Activated CD4-positive, CD25-positive, alpha-beta regulatory T cell treated with anti-CD3 and anti-CD28 coated beads, Interleukin-2, amount 50 U/mL, for 24 hours (primary cell): ENCODE data around the gene MTMR12.
"Not testable (repeated sequence)": the region's sequence is repeated elsewhere in the genome, so short reads cannot be mapped to it uniquely, and the experiment has no call there.

Experiments
- ATAC-seq, 2 donors: fragments of 150-1000 bp; cut with Tn5 transposase; one replicate each; pipeline ENCODE4 v1.10.0; 2021; ENCODE audit warnings: mild to moderate bottlenecking in 1 of 2, moderate library complexity in 1 of 2

The MTMR12 gene

DNA sequence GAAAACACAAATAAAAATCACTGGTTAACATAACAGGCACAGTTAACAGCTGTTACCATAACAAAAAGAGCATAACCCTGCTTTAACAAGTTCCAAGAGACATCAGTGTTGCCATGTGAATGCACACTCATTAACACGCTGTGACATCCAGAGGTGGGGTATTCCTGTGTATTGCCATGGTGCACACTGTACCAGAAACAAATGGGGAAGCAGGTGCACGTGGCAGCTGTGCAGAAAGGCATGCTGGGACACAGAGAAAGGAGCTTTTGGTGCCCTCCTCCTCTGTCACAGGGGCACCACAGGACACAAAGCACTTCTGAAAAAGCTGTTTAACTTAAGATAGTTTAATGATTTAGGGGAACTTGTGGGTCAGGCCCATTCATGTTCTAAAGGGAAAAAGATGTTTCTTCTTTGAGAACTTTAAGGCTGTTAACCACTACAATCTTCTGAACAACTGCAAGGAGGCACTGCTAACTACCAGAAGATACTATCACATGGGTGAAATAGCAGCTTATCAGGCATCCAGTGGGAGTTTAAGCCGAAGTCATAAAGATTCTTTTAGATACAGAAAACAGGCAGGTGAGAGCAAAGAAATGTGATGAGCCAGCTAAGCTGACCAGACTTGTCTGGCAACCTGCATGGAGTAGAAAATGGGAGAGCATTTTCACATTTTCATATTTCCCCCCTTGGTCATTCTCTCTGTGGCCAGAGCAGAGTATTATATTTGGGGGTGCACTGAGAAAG lies 82.2 kb downstream of the MTMR12 start:
- ATAC-seq, result no peak

DNA sequence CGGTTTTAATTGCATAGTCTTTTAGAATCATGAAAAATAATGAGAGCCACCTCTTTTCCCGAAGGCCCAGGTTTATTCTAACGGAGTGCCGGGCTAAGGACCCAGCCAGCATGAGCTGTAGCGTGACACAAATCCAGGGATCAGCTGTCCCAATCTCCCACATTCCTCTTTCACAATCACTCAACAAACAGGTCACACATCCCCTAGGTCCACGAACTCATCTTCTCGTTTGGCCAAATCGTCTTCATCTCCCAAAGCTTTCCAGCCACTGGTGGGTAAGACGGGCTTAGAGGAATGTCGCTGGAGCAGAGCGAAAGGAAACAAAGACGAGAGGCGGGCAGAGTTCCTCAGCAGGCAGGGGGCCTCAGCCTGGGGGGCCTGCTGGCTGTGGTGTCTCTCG lies 83.2 kb downstream of the MTMR12 start:
- ATAC-seq, result no peak

DNA sequence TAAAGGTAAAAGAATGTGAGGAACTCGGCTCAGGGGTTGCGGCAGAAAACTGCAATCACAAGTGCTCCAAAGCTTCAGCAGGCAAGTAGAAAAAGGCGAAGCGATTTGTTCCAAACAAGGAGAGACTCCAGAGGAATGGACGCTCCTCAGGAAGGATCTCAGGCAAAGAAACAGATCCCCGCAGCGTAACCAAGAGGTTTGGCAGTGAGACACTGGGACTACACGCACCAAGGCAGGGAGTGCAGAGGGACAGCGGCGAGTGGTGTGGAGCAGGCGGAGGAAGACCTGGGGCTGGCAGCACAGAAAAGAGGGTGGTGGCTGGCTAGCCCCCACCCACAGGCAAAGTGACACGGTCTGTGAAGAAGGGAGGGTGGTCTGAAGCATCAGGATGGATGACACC lies 83.9 kb downstream of the MTMR12 start:
- ATAC-seq, result no peak

DNA sequence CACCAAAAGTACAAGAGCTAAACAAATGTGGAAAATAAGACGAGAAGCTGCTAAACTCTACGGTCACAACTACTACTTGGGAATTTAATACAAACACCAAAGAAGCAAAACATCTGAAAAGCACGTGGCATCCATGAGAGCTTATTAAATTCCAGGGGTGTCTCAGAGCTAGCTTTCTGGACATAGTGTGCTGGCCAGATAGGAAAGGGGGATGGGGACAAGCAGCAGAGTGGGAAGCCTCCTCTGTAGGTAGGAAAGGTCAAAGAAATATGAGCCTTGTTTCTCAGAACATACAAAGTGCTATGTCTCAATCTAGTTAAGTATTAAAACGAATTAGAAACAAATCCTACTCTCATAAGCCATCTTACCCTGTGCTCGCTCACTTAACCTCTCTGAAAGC lies 87.3 kb downstream of the MTMR12 start:
- ATAC-seq, result no peak

DNA sequence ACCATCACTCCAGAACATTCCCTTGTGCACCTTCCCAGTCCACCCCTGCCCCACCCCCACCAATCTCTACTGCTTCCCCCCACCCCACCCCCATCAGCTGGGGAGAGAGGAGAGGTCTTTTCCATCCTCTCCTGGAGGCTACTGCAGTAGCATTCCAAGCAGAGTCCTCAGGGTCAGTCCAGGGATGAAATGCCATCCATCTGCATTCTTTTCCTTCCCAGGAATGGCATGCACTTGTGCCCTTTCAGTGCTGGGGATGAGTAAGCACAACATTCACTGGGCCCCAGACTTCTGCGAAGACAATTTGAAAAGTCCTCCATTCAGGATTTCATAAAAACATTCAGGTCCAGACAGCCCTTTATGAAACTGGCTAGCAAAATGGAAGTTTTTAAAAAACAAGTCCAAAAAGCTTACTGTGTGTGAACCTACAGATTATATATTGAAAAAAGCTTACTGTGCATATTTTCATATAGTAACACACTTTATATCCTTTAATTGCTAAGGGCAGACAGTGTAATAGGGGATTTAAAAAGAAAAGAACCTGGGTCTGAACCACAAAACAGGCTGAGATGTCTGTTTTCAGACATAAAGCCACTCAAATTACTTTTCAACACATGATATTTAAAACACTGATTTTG lies 88.6 kb downstream of the MTMR12 start:
- no peak for ATAC-seq

DNA sequence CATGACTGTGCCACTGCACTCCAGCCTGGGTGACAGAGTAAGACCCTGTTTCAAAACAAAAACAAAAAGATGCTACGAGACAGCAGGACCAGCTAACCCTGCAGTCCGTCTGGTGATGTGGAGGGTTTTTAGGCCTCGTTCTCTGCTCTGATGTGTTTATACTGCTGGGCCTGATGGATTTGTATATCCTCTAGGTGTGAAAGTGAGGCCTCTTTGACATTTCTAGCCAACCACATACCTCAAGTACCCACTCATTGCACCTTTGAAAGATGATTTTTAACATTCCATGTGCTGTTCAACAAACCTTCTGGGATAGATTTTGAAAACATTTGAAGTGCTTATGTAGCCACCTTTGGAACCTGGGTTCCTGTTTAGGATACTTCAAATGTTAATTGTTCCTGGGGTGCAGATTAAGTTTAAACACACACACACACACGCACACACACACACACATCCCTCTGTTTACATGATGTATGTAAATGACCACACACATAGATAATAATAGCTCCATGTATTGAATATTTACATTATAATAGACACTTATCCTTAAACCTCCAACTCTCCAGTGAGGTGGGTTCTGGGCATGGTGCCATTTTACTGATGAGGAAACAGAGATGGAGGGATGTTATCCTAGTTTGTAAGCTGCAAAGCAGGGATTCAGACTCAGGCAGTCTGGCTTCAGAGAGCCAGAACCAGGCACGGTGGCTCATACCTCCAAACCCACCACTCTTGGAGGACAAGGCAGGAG lies 89.8 kb downstream of the MTMR12 start:
- ATAC-seq, result no peak

DNA sequence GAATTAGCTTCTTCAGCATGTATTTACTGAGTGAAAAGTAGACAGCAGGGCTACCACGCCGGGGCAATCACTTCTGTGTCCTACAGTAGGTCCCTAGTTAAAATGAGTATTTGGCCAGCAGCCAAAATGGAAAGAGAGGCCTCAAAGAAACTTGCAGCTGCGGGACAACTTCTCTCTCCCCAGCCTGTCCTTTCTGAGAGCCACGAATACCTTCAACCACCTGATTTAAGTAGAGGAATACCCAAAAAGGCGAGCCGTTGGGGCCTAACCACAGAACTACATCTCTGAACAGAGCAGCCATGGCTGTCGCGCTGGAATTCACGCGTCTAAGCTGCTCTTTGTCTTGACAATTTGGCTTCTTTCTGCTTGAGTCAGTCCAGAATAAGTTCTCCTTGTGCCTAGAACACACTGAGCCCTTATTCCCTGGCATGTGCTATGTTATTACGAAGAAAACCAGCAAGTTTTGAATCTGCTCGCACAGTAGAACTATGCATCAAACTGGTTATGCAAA lies 94.8 kb downstream of the MTMR12 start:
- ATAC-seq, result no peak

DNA sequence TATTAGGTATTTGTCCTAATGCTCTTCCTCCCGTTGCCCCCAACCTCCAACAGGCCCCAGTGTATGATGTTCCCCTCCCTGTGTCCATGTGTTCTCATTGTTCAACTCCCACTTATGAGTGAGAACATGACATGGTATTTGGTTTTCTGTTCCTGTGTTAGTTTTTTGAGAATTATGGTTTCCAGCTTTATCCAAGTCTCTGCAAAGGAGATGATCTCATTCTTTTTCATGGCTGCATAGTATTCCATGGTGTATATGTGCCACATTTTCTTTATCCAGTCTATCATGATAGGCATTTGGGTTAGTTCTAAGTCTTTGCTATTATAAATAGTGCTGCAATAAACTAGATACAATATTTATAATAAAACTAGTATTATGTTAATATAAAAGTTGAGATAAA lies 98.4 kb downstream of the MTMR12 start:
- not testable (repeated sequence) for ATAC-seq

DNA sequence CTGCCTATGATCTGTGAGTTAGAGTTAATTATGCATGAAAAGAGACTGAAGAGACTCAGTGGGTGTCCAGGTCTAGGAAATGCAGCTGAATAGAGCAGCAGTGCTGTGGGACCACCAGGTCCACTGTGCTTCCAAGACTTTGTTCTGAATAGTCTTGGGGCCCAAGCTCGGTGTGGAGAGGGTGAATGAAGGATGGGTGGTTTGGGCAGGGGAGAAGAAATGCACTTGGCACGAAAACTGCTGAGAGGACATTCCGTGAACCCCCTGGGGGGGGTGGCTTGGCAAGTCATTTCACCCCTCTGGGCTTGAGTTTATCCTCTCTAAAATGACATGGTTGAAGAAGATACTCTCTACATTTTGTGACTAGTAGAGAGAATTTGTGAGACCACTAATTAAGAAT lies 102.6 kb downstream of the MTMR12 start:
- ATAC-seq, result no peak

DNA sequence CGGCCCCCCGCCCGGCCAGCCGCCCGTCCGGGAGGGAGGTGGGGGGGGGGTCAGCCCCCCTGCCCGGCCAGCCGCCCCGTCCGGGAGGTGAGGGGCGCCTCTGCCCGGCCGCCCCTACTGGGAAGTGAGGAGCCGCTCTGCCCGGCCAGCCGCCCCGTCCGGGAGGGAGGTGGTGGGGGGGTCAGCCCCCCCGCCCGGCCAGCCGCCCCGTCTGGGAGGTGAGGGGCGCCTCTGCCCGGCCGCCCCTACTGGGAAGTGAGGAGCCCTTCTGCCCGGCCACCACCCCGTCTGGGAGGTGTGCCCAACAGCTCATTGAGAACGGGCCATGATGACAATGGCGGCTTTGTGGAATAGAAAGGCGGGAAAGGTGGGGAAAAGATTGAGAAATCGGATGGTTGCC lies 103.9 kb downstream of the MTMR12 start:
- not testable (repeated sequence) for ATAC-seq

DNA sequence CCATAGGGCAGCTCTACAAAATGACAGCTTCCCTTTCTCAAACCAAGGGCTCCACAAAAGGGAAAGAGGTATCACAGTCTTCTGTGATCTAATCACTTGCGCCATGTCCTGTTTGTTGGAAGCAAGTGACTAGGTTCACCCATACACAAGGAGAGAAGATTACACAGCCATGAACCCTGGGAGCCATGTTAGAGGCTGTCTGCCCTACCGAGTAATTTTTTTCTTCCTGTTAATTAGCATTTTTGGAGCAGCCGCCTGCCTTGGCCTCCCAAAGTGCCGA lies 105.4 kb downstream of the MTMR12 start:
- no peak for ATAC-seq

DNA sequence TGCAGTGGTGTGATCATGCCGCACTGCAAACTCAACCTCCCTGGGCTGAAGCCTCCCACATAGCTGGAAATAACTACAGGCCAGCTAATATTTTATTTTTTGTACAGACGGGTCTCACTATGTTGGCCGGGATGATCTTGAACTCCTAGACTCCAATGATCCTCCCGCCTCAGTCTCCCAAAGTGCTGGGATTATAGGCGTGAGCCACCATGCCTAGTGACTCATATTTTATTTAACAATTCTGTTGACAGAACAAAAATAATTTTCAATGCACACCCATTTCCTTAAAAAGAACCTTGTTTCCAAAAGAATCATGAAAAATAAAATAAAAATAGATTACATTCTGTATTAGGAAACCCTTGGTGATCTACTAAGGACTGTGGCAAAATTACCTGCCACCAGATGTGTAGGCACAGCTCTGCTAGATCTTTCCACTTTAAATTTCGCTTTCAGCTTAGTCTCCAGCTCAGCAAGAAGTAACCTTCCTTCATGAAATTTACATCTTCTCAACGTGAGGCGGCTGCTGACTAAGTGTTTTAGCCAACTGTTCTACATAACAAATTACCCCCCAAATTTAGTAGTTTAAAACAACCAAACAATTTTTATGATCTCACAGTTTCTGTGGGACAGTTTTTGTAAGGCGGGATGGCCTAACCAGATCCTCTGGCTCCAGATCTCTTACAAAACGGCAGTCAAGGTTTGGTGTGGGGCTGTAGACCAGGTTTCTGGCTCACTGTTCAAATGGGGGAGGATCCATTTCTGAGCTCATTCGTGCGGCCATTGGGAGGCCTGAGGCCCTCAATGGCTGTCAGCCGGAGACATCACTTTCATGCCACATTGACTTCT lies 106.0 kb downstream of the MTMR12 start:
- no peak for ATAC-seq

DNA sequence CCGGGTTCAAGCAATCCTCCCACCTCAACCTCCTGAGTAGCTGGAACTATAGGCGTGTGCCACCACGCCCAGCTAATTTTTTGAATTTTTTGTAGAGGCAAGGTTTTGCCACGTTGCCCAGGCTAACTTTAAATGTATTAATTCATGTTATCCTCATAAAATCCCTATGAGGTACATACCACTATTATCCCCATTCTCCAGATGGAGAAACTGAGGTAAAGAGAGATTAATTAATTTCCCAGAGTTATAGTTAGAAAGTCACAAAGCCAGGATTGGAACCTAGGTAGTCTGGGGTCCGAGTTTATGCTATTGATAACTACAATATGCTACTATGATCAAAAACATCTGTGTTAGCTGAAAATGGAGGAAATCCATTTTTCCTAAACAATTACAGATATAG lies 106.7 kb downstream of the MTMR12 start:
- no peak for ATAC-seq

DNA sequence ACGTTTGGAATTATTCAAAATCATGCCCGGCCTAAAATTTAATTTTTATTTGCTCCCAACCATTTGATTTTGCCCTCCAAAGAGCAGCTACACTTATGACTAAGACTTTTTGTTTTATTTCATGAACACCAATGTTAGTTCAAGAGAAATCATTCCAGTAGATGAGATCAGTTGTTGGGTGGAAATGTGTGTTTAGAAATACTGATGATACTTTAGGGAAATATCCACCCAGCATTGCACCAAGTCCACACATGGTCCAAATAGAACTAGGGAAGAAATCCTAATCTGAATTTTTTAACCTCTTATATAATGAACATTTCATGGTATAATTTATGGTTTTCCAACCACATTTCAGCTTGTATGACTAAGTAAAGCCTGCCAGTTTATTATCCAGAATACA lies 110.3 kb downstream of the MTMR12 start:
- no peak for ATAC-seq

DNA sequence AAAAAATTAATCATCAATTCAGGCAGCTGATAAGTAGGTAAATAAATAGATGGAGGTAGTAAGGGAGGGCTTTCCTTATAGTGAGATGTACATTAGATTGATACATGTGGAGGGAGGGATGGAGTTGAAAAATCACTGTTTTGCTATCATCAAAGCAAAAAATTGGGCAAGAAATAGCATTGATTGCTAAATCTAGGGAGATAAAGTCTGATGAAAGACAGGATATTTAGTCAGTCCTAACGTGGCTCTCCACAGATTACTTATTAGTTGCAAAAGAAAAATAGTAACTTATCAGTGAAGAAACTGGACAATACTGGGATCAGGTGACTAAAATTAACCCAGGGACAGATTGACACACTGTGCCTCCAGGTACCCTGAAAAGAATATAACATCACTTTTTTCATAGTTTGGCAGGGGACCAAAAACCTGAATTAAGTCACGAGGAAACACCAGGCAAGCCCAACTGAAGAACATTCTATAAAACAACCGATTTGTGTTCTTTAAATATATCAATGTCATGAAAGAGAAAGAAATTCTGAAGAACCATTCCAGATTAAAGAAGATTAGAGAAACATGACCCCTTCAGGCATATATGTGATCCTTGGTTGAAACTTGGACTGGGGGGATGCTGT lies 111.5 kb downstream of the MTMR12 start:
- no peak for ATAC-seq

DNA sequence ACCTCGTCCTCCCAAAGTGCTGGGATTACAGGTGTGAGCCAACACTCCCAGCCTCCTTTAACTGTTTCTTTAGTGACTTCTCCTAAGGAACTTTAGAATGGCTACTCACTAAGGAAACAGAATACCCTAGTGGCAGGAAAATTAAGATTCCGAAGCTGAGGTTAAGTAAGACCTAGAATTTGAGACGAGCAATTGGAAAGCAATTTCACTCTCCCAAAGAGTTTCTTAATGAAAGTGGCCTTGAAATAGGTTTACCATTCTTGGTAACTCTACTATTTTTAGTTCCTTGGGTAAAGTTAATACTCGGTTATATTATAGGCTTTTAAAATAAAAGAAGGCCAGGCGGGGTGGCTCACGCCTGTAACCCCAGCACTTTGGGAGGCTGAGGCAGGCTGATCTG lies 115.7 kb downstream of the MTMR12 start:
- ATAC-seq, result no peak

DNA sequence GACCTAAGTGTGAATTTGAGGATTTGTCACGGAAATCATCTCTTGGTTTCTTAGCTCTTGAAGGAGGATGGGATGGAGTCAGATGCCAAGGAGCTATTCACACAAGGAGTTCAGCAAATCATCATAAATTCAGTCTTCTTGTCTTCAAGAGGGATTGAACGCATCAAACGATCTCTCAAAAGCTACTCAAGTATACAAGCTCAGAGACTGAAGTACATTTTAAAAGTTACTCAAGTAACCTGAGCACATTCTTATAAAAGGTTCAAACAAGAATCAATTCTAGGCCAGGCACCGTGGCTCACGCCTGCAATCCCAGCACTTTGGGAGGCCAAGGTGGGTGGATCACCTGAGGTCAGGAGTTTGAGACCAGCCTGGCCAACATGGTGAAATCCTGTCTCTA lies 117.5 kb downstream of the MTMR12 start:
- ATAC-seq, result no peak

DNA sequence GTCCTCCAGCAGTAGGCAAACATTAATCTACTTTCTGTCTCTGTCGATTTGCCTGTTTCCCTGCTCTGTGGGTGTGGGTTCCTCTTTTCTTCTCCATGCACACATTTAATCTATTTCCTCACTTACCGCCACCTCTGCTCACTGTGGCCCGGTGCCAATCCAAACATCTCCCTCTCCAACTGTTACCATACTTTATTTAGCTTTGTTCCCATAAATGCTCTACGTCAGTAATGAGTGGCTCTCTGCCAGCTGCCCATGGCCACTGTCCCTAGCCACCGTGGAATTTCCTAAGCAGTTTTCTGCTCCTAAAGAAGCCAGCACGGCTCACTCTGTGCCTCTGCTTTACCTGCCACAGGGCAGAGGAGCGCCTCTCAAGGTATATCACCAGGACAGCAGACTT lies 119.1 kb downstream of the MTMR12 start:
- no peak for ATAC-seq

DNA sequence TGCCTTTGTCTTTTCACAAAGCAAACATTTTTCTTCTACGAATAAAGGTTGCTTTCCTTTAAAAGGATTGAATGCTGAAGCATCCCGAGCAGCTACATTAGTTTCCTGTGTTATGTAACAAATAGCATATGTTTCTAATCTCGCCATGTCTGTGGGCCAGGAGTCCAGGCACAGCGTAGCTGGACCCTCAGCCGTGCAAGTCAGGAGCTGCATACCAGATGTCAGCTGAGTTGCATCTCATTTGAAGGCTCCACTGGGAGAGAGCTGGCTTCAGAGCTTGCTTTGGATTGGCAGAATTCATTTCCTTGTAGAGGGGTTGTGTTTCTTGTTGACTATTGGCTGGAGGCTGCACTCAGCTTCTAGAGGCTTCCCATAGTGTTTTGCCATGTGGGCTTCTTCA lies 122.6 kb downstream of the MTMR12 start:
- no peak for ATAC-seq

DNA sequence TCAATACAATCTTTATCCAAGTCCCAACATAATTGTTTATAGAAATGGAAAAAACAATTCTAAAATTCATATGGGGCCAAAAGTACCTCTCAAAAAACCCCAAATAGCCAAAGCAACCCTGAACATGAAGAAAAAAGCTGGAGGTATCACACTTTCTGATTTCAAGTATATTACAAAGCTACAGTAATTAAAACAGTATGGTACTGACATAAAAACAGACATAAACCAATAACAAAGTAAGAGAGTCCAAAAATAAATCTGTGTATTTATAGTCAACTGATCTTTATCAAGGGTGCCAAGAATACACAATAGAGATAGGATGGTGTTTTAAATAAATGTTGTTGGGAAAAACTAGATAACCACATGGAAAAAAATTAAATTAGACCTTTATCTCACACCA lies 125.1 kb downstream of the MTMR12 start:
- no peak for ATAC-seq

DNA sequence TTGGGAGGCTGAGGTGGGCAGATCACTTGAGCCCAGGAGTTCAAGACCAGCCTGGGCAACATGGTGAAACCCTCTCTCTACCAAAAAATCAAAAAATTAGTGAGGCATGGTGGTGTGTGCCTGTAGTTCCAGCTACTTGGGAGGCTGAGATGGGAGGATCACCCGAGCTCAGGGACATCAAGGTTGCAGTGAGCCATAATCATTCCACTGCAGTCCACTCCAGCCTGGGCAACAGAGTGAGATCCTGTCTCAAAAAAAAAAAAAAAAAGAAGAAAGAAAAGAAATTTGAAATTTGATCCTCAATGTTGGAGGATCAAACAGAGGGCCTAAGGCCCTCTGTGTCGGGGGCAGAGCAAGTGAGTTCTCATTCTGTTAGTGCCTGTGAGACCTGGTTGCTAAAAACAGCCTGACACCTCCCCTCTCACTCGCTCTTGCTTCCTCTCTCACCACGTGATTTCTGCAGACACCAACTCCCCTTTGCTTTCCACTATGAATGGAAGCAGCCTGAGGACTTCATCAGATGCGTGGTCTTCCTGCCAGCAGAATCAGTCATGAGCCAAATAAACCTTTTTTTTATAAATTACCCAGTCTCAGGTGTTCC lies 130.2 kb downstream of the MTMR12 start:
- no peak for ATAC-seq
